Gastrocnemius medialis (tissue), 4 donors: ENCODE measurements around the gene ADGRD1. TPM values are rescaled to one million over a fixed set of nuclear protein-coding genes. Genes with fewer than 3 reads are reported as not detected.

Experiments used
- ATAC-seq, 2 donors: fragments of 150-250 bp; one replicate each; pipeline ENCODE4 v1.9.1; 2016
- DNase-seq, 2 donors: peaks; one replicate each; pipeline ENCODE4 v3.0.0-alpha.2; 2019
- H3K27ac ChIP-seq, 4 donors: fragments of 200-600 bp; sonication (generic); 1 replicate in 1 of 4; 2 replicates in 3 of 4; pipeline ENCODE4 v1.5.1; 2016 to 2018; ENCODE audit warnings: mild to moderate bottlenecking in 2 of 4, moderate library complexity in 1 of 4
- H3K27me3 ChIP-seq, 3 donors: fragments of 200-600 bp; sonication (generic) in 2 of 3; 1 replicate in 1 of 3; 2 replicates in 2 of 3; pipeline versions ENCODE4 v1.5.1 to v1.6.0; 2016 to 2019; ENCODE audit warnings: mild to moderate bottlenecking in 1 of 3, moderate library complexity in 1 of 3
- H3K36me3 ChIP-seq, 2 donors: fragments of 200-600 bp; sonication (generic) in 1 of 2; one replicate each; pipeline ENCODE4 v1.5.1; 2017 to 2018
- H3K4me1 ChIP-seq, 2 donors: fragments of 200-600 bp; sonication (generic) in 1 of 2; one replicate each; pipeline ENCODE4 v1.5.1; 2016 to 2017; ENCODE audit warnings: mild to moderate bottlenecking in 2 of 2
- H3K4me3 ChIP-seq, 4 donors: fragments of 200-600 bp; sonication (generic) in 3 of 4; 1 replicate in 1 of 4; 2 replicates in 3 of 4; pipeline ENCODE4 v1.5.1; 2016 to 2019; ENCODE audit warnings: mild to moderate bottlenecking in 2 of 4
- H3K9me3 ChIP-seq, 3 donors: fragments of 200-600 bp; sonication (generic) in 2 of 3; 1 replicate in 1 of 3; 2 replicates in 2 of 3; pipeline ENCODE4 v1.5.1; 2016 to 2019
- CTCF ChIP-seq, 5 experiments: fragments of 450-650 bp in 3 of 5; fragments of 200-600 bp in 2 of 5; sonication (generic) in 2 of 5; IDR thresholded peaks in 4 of 5; conservative IDR thresholded peaks in 1 of 5; 1 replicate in 4 of 5; 2 replicates in 1 of 5; pipeline ENCODE4 v1.5.1; 2016 to 2019; ENCODE audit warnings: antibody characterized with exemption in 5 of 5, mild to moderate bottlenecking in 3 of 5, moderate library complexity in 3 of 5
- POLR2A ChIP-seq, 2 donors: fragments of 450-650 bp; IDR thresholded peaks; one replicate each; pipeline ENCODE4 v1.6.1; 2017; ENCODE audit warnings: antibody characterized with exemption in 2 of 2, mild to moderate bottlenecking in 2 of 2, moderate library complexity in 2 of 2
- in situ Hi-C, 4 donors: fragments of 200-750 bp; cut with MboI; loops; one replicate each; pipeline versions ENCODE4 v1.15.0 to v1.8.0; 2017; ENCODE audit warnings: low sequenced_read_pairs in 4 of 4
- intact Hi-C: fragments of 100-400 bp; cut with DNase I; formaldehyde crosslinking; loops from one replicate; pipeline ENCODE4 v1.15.1; 2023; ENCODE audit warnings: low total_unique reads
- total RNA-seq, 4 donors: library from RNA; depleted of rRNA; stranded (reverse); fragments of >200 nt; gene quantifications; one replicate each; pipeline versions ENCODE4 v1.1.0 to v1.2.3, GENCODE V29; 2016

ADGRD1 gene
- total RNA-seq, 4 donors from 2014 or later: 5.3 to 9.6 (median 8.2) TPM

- Histone ChIP-seq H3K9me3 (no peaks in the 10 kb centered on the region), H3K4me1 (peaks cover 0 to 3% of the 10 kb centered on the region in 2 donors), H3K4me3 (no peak overlapping the region), H3K27ac (peak overlapping the region in 3 of 4 donors; percentile 7 to 69 (median 59)), H3K27me3 (peaks cover 7 to 29% (median 17%) of the 10 kb centered on the region in 3 donors), H3K36me3 (no peaks in the 10 kb centered on the region)
- in situ Hi-C loops (loop anchor here in 2 of 4 donors (25.0 kb wide), 1 partner anchor 217 kb away; no protein-coding TSS in a partner anchor), intact Hi-C loops (no loop called here)
- DNase-seq (no peak), ATAC-seq (peak in 1 of 2 donors; percentile 7)
- TF ChIP-seq CTCF (IDR thresholded peaks at IDR 0.05 in 4 of 5, conservative IDR thresholded peaks at IDR 0.05 in 1 of 5): no peak
- no peak for TF ChIP-seq POLR2A (IDR thresholded peaks at IDR 0.05)
Observed at GRCh38 chr12:130920119-130920703, 33.5 kb upstream of the ADGRD1 start.

DNA sequence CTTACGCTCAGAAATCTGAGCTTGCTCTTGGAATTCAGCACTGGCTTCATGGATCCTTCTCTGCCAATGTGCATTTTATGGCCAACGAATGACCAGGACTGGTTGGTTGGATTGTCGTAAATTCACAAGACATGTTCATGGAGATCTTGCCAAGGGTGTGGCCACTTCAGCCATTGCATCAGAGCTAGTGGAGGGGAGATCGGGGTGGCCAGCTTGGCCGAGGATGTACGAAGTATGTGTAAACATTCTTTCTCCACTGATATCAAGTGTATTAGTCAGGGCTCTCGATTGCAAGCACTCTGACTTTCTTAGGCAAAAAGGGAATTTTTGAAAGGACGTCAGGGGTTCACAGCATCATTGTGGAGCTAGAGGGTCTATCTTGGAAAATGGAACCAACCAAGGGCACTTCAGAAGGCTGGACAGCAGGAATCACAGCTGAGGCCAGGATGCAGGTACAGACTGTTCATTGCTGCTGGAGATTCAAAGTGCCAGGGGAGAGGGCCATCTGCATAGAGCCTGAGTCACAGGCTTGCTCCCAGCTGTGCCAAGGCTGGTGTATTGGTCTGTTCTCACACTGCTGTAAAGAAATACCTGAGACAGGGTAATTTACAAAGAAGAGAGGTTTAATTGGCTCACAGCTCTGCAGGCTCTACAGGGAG lies 32.9 kb upstream of the ADGRD1 start:
- H3K27me3 ChIP-seq: peaks cover 6 to 27% (median 15%) of the 10 kb centered on the region in 3 donors
- ATAC-seq (peak; percentile 69 to 72), DNase-seq (peak; percentile 54 to 82)
- TF ChIP-seq POLR2A (IDR thresholded peaks at IDR 0.05) (no peak), CTCF (IDR thresholded peaks at IDR 0.05 in 4 of 5, conservative IDR thresholded peaks at IDR 0.05 in 1 of 5) (no peak)
- H3K36me3 ChIP-seq: no peaks in the 10 kb centered on the region
- no peaks in the 10 kb centered on the region for H3K9me3 ChIP-seq
- no peak overlapping the region for H3K4me3 ChIP-seq
- in situ Hi-C loops (loop anchor here in 2 of 4 donors (25.0 kb wide), 1 partner anchor 216 kb away; no protein-coding TSS in a partner anchor), intact Hi-C loops (no loop called here)
- peaks cover 0 to 2% of the 10 kb centered on the region in 2 donors for H3K4me1 ChIP-seq
- H3K27ac ChIP-seq: peak overlapping the region; percentile 5 to 63 (median 59)

DNA sequence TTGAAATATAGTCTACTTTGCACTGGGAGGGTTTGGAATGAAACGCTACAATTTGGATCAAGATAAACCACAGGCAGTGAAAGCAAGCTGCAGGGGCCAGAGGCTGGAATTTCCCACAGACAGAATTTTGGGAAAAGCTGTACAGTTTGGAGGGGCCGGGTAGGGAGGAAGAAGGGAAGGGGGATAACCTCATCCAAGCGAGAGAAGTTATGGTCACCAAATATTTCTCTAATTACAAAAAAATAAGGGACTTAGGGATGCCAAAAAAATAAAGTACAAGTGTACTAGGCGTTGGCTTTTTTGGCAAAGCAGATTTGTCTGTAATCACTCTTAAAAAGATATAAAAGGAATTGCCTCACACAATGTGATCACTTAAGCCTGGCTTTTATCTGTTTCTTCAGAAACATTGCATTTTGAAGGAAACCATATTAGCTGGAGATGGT lies 31.2 kb upstream of the ADGRD1 start:
- peak overlapping the region in 1 of 4 donors; percentile 28 for H3K27ac ChIP-seq
- in situ Hi-C loops (loop anchor here in 2 of 4 donors (25.0 kb wide), 1 partner anchor 215 kb away; no protein-coding TSS in a partner anchor), intact Hi-C loops (no loop called here)
- DNase-seq: no peak
- no peaks in the 10 kb centered on the region for H3K4me1 ChIP-seq
- TF ChIP-seq POLR2A (IDR thresholded peaks at IDR 0.05) (no peak), CTCF (IDR thresholded peaks at IDR 0.05 in 4 of 5, conservative IDR thresholded peaks at IDR 0.05 in 1 of 5) (no peak)
- ATAC-seq: peak in 1 of 2 donors; percentile 39
- H3K4me3 ChIP-seq: no peak overlapping the region
- no peaks in the 10 kb centered on the region for H3K9me3 ChIP-seq
- peaks cover 3 to 17% (median 7%) of the 10 kb centered on the region in 3 donors for H3K27me3 ChIP-seq
- H3K36me3 ChIP-seq: no peaks in the 10 kb centered on the region

DNA sequence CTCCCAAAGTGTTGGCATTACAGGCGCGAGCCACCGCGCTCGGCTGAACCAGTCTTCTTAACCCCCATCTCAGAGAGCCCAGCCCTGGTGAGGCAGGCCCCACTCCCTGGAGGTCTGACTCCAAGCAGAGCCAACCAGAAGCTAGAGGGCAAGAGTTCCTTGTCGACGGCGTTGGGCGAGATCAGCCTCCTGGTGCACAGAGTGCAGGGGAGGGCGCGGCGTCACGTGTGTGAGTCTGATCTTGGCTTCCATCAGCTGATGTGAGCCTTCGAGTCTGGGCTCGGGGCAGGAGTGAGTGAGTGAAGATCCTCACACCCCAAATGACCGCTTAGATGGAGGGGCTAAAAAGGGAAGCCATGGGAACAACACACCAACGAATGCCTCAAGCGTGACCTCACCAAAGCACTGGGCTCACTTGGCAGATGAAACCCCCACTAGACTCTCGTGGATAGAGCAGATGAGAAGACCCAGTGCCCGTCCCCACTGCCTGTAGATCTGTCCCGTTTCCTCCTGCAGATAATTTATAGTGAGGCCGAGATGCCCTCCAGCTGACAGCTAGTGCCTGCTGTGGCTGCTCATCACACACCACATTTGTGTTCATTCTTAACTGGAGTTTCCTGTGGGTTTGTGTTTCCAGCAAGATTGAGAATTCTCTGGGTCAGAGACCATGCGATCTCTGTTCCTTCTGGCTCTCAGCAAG lies 28.6 kb upstream of the ADGRD1 start:
- no peak for DNase-seq
- TF ChIP-seq CTCF (IDR thresholded peaks at IDR 0.05 in 4 of 5, conservative IDR thresholded peaks at IDR 0.05 in 1 of 5): no peak
- no peak for TF ChIP-seq POLR2A (IDR thresholded peaks at IDR 0.05)
- no peak for ATAC-seq
- no peak overlapping the region for H3K27ac ChIP-seq
- peaks cover 7 to 16% (median 7%) of the 10 kb centered on the region in 3 donors for H3K27me3 ChIP-seq
- no peak overlapping the region for H3K4me3 ChIP-seq
- no peaks in the 10 kb centered on the region for H3K9me3 ChIP-seq
- intact Hi-C loops: no loop called here
- in situ Hi-C loops: loop anchor here in 2 of 4 donors (25.0 kb wide), 1 partner anchor 212 kb away; no protein-coding TSS in a partner anchor
- H3K36me3 ChIP-seq: no peaks in the 10 kb centered on the region
- H3K4me1 ChIP-seq: no peaks in the 10 kb centered on the region
